HAP-1 (cell line): Measurements from ENCODE around the gene CCR6.

Experiments
- DNase-seq, 2 experiments: peaks; one replicate each; pipeline ENCODE4 v3.0.0-alpha.2; 2016 to 2020; ENCODE audit warnings: low spot score in 2 of 2
- H3K27me3 ChIP-seq: fragments of 250-450 bp; sonication (Bioruptor Pico); 2 replicates; pipeline ENCODE4 v1.5.1; 2020; ENCODE audit warnings: low read depth, mild to moderate bottlenecking, moderate library complexity
- H3K36me3 ChIP-seq: fragments of 250-450 bp; sonication (Bioruptor Pico); replicated peaks from 2 replicates; pipeline ENCODE4 v1.5.1; 2020; ENCODE audit warnings: mild to moderate bottlenecking
- H3K4me1 ChIP-seq: fragments of 250-450 bp; sonication (Bioruptor Pico); 2 replicates; pipeline ENCODE4 v1.5.1; 2020; ENCODE audit warnings: mild to moderate bottlenecking
- H3K4me3 ChIP-seq: fragments of 250-450 bp; sonication (Bioruptor Pico); 2 replicates; pipeline ENCODE4 v1.5.1; 2020; ENCODE audit warnings: mild to moderate bottlenecking, moderate library complexity
- H3K9me3 ChIP-seq: fragments of 250-450 bp; sonication (Bioruptor Pico); 2 replicates; pipeline ENCODE4 v1.5.1; 2020; ENCODE audit warnings: mild to moderate bottlenecking, moderate library complexity
- in situ Hi-C: fragments of 300-500 bp; cut with MboI; formaldehyde crosslinking; loops from 3 replicates; pipeline ENCODE4 v1.14.3; 2020; ENCODE audit warnings: low sequenced_read_pairs, inconsistent platforms, mixed read lengths

The CCR6 gene

DNA sequence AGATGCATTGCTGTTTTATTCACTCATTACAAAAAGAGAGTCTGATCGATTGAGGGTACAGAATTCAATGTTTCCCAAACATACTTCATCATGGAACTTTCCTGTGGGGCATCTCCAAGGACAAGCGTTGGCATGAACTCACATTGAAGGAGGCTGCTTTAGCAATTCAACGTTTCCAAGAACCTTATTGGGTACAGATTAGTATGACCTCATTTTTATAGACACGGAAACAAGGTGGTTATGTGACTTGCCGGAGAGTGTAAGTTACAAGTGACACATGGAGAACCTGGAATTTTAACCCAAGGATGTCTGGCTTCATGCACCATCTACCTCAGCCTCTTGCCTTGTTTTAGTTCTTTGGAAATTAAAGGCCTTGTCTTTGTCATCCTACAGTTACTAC is 26.1 kb downstream of the CCR6 start:
- no peak for DNase-seq
- H3K27me3 ChIP-seq: no peaks in the 10 kb centered on the region
- H3K4me1 ChIP-seq: no peaks in the 10 kb centered on the region
- H3K9me3 ChIP-seq: no peaks in the 10 kb centered on the region
- in situ Hi-C loops: no loop called here
- no peak overlapping the region for H3K4me3 ChIP-seq
- H3K36me3 ChIP-seq: no peaks in the 10 kb centered on the region

- no peaks in the 10 kb centered on the region for H3K36me3 ChIP-seq
- no peaks in the 10 kb centered on the region for H3K27me3 ChIP-seq
- in situ Hi-C loops: no loop called here
- no peaks in the 10 kb centered on the region for H3K9me3 ChIP-seq
- no peaks in the 10 kb centered on the region for H3K4me1 ChIP-seq
- no peak for DNase-seq
- H3K4me3 ChIP-seq: no peak overlapping the region
Measured at GRCh38 chr6:167150941-167151549, 28.1 kb downstream of the CCR6 start.

GRCh38 chr6:167151648-167152047 is 28.8 kb downstream of the CCR6 start:
- no peak for DNase-seq
- no peaks in the 10 kb centered on the region for H3K27me3 ChIP-seq

GRCh38 chr6:167152862-167153261 is 30.0 kb downstream of the CCR6 start:
- in situ Hi-C loops: no loop called here
- Histone ChIP-seq H3K4me3 (no peak overlapping the region), H3K27me3 (no peaks in the 10 kb centered on the region), H3K4me1 (no peaks in the 10 kb centered on the region), H3K9me3 (no peaks in the 10 kb centered on the region), H3K36me3 (no peaks in the 10 kb centered on the region)
- no peak for DNase-seq

More at GRCh38 chr6:167151648-167152047, 28.8 kb downstream of the CCR6 start:
- Histone ChIP-seq H3K4me3 (no peak overlapping the region), H3K9me3 (no peaks in the 10 kb centered on the region), H3K4me1 (no peaks in the 10 kb centered on the region), H3K36me3 (no peaks in the 10 kb centered on the region)
- in situ Hi-C loops: no loop called here

- Histone ChIP-seq H3K36me3 (no peaks in the 10 kb centered on the region), H3K4me3 (no peak overlapping the region), H3K9me3 (no peaks in the 10 kb centered on the region), H3K4me1 (no peaks in the 10 kb centered on the region), H3K27me3 (no peaks in the 10 kb centered on the region)
- DNase-seq: no peak
- in situ Hi-C loops: no loop called here
Measured at GRCh38 chr6:167153521-167153959, 30.6 kb downstream of the CCR6 start.

DNA sequence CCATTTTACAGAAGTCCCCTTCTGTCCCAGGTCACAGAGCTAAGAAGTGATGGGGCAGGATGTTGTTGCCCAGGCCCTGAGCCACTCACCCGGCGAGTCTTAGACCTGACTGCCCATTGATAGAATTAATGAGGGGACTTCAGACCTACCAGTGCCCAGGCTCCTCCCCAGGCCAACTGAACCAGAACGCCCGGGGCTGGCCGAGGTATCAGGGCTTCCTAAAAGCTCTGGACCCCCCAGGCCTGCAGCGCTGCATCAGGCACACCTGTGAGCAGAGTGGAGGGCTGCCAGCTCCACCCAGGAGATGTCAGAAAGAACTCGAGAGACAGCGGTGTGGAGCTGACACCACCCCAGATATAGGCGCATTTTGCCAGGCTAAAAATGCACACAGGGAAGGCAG is 31.4 kb downstream of the CCR6 start:
- no peaks in the 10 kb centered on the region for H3K27me3 ChIP-seq
- in situ Hi-C loops: no loop called here
- no peak overlapping the region for H3K4me3 ChIP-seq

GRCh38 chr6:167154895-167155294 is 32.0 kb downstream of the CCR6 start:
- no peak overlapping the region for H3K4me3 ChIP-seq
- no peaks in the 10 kb centered on the region for H3K27me3 ChIP-seq
- DNase-seq: no peak
- no peaks in the 10 kb centered on the region for H3K4me1 ChIP-seq
- no peaks in the 10 kb centered on the region for H3K36me3 ChIP-seq
- H3K9me3 ChIP-seq: no peaks in the 10 kb centered on the region
- in situ Hi-C loops: no loop called here

More for the DNA sequence above, 31.4 kb downstream of the CCR6 start:
- DNase-seq: no peak
- Histone ChIP-seq H3K36me3 (no peaks in the 10 kb centered on the region), H3K4me1 (no peaks in the 10 kb centered on the region), H3K9me3 (no peaks in the 10 kb centered on the region)

DNA sequence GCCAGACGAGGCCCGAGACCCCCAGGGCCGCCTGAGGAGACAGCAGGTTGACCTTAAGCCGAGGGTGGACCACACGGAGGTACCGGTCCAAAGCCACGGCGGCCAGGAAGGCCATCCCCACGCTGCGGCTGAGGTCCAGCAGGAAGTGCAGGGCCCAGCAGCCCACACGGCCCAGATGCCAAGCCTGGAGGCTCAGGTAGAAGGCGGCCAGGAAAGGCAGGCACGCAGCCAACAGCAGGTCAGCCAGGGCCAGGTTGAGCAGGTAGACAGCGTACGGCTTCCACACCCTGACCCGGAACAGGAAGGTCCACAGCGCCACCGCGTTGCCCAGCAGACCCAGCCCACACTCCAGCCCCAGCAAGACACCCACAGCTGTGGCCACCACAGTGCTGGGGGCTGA is 34.5 kb downstream of the CCR6 start:
- no peaks in the 10 kb centered on the region for H3K36me3 ChIP-seq
- H3K9me3 ChIP-seq: no peaks in the 10 kb centered on the region
- H3K27me3 ChIP-seq: no peaks in the 10 kb centered on the region
- in situ Hi-C loops: no loop called here
- no peak for DNase-seq
- H3K4me3 ChIP-seq: no peak overlapping the region
- H3K4me1 ChIP-seq: no peaks in the 10 kb centered on the region

DNA sequence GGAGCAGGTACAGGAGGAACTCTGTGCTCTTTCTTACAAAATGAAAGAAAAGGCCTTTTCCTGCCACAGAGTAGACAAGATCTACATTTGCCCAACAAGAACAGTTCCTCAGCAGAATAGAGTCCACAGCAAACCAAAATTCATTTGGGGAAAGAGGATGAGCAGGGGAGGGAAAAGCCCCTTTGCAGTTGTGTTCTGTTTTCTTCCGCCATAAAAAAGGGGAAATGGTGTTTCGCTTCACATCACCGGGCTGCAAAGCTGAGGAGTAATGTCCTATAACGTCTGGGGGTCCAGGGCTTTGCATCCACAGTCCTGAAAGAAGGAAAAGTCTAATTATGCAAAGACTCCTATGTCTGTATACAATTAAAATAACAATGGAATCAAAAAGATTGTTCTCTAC is 35.0 kb downstream of the CCR6 start, which contains the start of gene GPR31:
Gene GPR31 (minus strand): TSS at position 118 of the 400 bp plus-strand sequence. CDS start 149 bp downstream, outside the sequence.
- Histone ChIP-seq H3K4me1 (no peaks in the 10 kb centered on the region), H3K4me3 (no peak within 1 kb of the TSS), H3K36me3 (no peaks in the 10 kb centered on the region), H3K27me3 (no peaks in the 10 kb centered on the region), H3K9me3 (no peaks in the 10 kb centered on the region)
- in situ Hi-C loops: no loop called here
- no peak for DNase-seq

DNA sequence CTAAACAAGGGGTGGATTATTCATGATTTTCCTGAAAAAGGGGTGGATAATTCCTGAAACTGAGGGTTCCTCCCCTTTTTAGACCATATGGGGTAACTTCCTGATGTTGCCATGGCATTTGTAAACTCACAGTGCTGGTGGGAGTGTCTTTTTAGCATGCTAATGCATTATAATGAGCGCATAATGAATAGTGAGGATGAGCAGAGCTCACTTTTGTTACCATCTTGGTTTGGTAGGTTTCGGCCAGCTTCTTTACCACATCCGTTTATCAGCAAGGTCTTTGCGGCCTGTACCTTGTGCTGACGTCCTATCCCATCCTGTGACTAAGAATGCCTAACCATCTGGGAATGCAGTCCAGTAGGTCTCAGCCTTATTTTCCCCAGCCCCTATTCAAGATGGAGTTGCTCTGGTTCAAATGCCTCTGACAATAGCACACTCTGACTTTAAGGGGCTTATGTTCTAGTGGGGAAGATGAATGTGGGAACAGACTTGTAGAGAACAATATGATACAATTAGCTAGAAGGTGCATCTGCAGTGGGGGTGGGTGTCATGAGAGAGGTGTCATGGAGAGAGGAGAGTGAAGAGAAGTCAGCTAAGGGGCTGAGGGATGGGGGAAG is 39.1 kb downstream of the CCR6 start:
- no peaks in the 10 kb centered on the region for H3K36me3 ChIP-seq
- no peak overlapping the region for H3K4me3 ChIP-seq
- in situ Hi-C loops: no loop called here
- H3K9me3 ChIP-seq: no peaks in the 10 kb centered on the region
- no peak for DNase-seq
- no peaks in the 10 kb centered on the region for H3K4me1 ChIP-seq
- H3K27me3 ChIP-seq: no peaks in the 10 kb centered on the region

GRCh38 chr6:167162591-167162990 is 39.7 kb downstream of the CCR6 start:
- DNase-seq: no peak
- Histone ChIP-seq H3K4me1 (no peaks in the 10 kb centered on the region), H3K27me3 (no peaks in the 10 kb centered on the region), H3K4me3 (no peak overlapping the region), H3K36me3 (no peaks in the 10 kb centered on the region), H3K9me3 (no peaks in the 10 kb centered on the region)
- in situ Hi-C loops: no loop called here

DNA sequence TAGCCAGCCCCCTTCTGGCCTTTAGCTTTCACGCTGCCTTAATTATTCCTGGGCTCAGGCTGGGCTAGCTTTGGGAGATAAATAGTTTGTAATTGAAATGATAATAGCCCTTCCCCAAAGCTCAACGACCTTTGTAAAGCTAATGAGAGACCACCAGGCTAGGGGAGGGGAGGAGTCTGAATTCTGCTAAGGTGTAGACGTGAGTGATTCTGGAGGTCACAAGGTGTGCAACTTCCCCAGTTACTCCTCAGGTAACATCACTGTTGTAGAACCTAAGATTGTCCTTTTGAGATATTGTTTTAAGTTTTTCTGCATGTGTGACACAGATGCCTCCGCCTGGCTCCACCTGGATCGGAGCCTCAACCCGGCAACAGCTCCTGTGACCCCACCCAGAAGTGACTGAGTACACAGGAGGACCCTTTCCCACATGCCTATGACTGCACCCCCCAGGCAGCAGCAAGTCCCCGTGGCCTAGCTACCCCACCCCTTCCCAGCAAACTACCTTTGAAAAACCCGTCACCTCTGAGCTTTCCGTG is 40.6 kb downstream of the CCR6 start:
- no peaks in the 10 kb centered on the region for H3K27me3 ChIP-seq
- DNase-seq: no peak
- in situ Hi-C loops: no loop called here

GRCh38 chr6:167164261-167164660 is 41.4 kb downstream of the CCR6 start:
- no peaks in the 10 kb centered on the region for H3K4me1 ChIP-seq
- H3K9me3 ChIP-seq: no peaks in the 10 kb centered on the region
- H3K4me3 ChIP-seq: no peak overlapping the region
- H3K27me3 ChIP-seq: no peaks in the 10 kb centered on the region
- no peaks in the 10 kb centered on the region for H3K36me3 ChIP-seq
- DNase-seq: no peak
- in situ Hi-C loops: no loop called here

More for the DNA sequence above, 40.6 kb downstream of the CCR6 start:
- H3K9me3 ChIP-seq: no peaks in the 10 kb centered on the region
- H3K4me3 ChIP-seq: no peak overlapping the region
- H3K36me3 ChIP-seq: no peaks in the 10 kb centered on the region
- H3K4me1 ChIP-seq: no peaks in the 10 kb centered on the region

- in situ Hi-C loops: no loop called here
- DNase-seq: no peak
- H3K27me3 ChIP-seq: no peaks in the 10 kb centered on the region
- no peaks in the 10 kb centered on the region for H3K36me3 ChIP-seq
- H3K4me1 ChIP-seq: no peaks in the 10 kb centered on the region
- H3K4me3 ChIP-seq: no peak overlapping the region
- H3K9me3 ChIP-seq: no peaks in the 10 kb centered on the region
Measured at GRCh38 chr6:167165858-167166471, 43.1 kb downstream of the CCR6 start.
